IPS-11a (cell line): Measurements from ENCODE around the gene PRKAR2A.
"Not testable (repeated sequence)": the region's sequence is repeated elsewhere in the genome, so short reads cannot be mapped to it uniquely, and the experiment has no call there.

Experiments used
- H3K4me3 ChIP-seq: one replicate; pipeline ENCODE4 v1.5.1; 2013; ENCODE audit warnings: low read depth, low read length, control low read depth

Gene PRKAR2A

GRCh38 chr3:48733752-48734518 is 113.7 kb downstream of the PRKAR2A start:
- H3K4me3 ChIP-seq: not testable (repeated sequence)

GRCh38 chr3:48727511-48727910 is 120.2 kb downstream of the PRKAR2A start:
- H3K4me3 ChIP-seq: no peak overlapping the region

DNA sequence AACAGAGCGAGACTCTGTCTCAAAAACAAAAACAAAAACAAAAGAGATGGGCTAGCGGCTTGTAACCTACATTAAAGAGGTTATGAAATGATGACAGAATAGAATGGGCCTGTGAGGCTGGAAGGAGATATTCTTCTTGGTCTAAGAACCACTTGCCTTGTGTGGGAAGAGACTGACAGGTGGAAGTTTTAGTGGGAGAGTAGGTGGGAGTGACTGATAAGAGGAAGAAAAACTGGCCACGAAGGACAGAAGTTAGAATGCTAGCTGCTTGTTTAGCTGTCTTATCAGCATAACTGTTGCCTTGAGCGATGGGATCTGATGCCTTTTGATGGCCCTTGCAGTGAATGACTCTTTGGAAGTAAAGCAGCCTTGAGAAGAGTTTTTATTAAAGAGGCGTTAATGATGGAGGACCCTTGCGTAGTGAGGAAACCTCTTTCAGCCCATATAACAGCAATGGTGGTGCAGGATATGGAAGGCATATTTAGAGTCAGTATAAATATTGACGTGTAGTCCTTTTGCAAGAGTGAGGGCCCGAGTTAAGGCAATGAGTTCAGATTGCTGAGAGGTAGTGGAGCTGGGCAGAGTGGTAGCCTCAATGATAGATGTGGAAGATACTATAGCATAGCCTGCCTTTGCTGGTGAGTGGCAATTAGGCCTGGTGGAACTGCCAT is 122.4 kb downstream of the PRKAR2A start:
- not testable (repeated sequence) for H3K4me3 ChIP-seq

GRCh38 chr3:48723725-48724124 is 123.9 kb downstream of the PRKAR2A start:
- H3K4me3 ChIP-seq: no peak overlapping the region

DNA sequence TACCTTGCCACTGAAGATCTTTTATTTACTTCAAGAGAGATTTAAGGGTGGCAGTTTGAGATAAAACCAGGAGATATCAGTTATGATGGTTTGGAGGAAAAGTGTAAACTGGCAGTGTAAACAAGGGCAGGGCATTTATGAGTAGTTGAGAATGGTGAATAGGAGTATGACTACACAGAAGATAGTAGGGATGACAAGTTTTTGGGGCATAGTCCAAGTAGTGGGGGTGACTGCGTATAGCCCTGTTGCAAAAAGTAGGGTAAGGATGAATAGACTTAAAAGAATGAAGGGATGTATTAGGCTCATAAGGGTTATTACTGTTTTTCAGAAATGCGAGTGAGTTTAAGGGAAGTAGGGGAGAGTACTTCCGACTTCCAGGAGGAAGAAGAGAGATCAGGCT is 124.4 kb downstream of the PRKAR2A start:
- not testable (repeated sequence) for H3K4me3 ChIP-seq

DNA sequence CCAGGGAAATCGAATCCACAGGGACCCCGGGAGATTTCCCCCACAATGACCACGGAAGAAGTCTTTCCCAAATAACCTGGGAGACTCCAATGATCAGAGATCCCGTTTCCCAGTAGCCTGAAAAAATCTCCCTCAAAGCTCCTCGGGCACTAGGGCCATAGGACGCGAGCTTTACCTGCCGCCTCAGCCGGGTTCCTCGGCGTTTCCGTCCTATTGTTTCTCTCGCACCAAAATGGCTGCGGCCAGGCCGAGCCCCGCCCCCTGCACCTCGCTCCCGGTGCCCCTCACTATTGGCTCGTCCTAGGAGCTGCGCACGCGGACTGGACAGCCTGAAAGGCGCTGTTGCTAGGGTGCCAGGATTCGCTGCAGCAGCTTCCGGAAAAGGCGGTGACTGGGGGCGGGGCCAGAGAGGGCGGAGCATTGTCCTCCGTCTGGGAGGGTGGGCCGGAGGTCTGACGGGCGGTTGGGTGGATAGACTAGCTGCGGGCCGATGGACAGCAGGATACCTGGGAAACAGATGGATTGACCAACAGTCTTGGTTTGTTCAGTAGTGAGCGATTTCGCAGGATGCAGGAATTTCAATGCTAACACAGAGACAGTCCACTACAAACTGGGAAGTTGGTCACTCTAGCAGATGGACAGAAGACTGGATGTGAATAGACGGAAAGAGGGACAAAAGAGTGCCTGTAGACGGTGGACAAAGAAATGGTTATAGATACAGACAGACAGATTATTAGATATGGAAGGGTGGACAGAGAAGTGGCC is 130.5 kb downstream of the PRKAR2A start, which contains the start of gene IP6K2:
TSS of gene IP6K2 (minus strand) at position 240 of the 765 bp plus-strand sequence. CDS start 21,930 bp downstream, outside the sequence.
- peak within 1 kb of the TSS; percentile 95 for H3K4me3 ChIP-seq

GRCh38 chr3:48716508-48716981 is 131.1 kb downstream of the PRKAR2A start:
- peak overlapping the region; percentile 95 for H3K4me3 ChIP-seq

DNA sequence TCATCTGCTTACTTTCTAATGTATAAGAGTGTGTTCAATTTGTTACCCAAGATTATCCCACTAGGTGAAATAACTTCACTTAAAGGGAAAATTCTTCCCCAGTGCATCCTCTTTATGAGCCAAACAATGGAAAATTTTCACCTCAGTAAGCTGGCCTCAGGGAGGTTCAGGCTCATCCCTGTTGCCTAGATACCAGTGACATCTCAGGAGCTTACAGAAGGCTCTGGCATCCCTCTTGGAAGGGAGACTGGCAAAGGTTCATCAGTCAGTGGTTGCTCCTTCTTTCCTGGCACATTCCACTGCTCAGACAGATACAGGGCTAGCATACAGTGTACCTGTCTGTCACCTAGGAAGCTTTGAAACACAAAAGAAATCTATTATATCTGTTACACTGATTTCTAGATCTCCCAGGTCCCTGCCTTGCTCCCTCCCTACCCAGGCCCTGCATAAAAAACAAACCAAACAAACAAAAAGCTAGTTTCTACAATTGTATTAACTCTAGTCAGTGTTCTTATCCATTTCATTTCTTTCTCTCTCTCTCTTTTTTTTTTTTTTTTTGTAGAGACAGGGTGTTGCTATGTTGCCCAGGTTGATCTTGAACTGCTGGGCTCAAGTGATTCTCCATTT is 132.4 kb downstream of the PRKAR2A start:
- no peak overlapping the region for H3K4me3 ChIP-seq

DNA sequence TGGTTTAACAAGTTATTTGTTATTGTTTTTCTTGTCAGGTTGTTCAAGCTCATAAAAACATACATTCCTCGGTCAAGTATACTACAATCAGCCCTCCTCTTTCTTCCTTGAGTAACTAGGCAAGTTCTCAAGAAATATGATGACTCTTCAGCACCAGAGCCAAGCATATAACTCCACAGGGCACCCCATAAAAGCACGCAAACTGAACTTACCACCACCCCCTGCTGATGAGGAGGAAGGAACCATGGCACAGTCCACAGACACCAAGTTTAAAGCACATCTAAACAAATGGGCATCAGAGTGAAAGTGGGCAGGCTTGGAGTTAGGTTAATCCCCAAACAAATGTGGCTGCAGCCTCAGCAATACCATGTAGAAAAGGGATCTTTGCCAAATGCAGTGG is 135.9 kb downstream of the PRKAR2A start:
- no peak overlapping the region for H3K4me3 ChIP-seq

DNA sequence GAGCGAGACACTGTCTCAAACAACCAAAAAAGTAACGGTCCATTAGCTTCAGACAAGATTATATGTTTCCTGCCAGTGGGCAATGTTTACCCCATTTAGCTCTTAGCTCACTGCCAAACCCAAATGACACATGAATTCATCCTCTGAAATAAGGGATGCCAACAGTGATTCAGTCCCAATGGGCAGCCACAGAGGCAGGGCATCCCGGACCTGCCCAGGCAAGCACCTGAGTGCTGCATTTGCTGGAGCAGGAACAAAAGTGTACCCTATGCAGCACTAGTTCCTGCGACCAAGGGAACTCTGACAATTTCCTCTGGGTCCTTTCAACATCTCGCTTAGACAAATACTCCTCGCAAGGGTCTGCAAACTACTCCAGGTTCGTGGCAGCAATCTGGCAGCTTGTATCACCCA is 138.6 kb downstream of the PRKAR2A start:
- no peak overlapping the region for H3K4me3 ChIP-seq

DNA sequence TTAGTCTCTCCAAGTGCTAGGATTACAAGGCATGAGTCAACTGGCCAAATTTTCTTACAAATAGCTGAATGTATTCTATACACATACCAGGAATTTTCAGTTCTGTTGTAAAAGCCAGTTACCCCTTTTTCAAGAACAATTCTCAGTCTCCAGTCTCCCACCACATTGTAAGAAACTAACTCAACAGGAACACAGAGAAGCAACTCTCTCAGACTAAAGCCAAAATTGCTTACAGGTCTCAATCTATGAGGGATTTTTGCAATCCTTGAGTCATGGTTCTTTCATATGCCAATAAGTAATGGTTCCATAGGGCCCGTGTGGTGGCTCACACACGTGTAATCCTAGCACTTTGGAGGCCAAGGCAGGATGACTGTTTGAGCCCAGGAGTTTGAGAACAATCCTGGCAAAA is 139.2 kb downstream of the PRKAR2A start:
- H3K4me3 ChIP-seq: no peak overlapping the region

GRCh38 chr3:48707157-48707556 is 140.5 kb downstream of the PRKAR2A start:
- H3K4me3 ChIP-seq: no peak overlapping the region

GRCh38 chr3:48702320-48702920 is 145.3 kb downstream of the PRKAR2A start:
- no peak overlapping the region for H3K4me3 ChIP-seq

GRCh38 chr3:48700731-48701405 is 146.8 kb downstream of the PRKAR2A start:
- no peak overlapping the region for H3K4me3 ChIP-seq

GRCh38 chr3:48698891-48699290 is 148.8 kb downstream of the PRKAR2A start:
- H3K4me3 ChIP-seq: no peak overlapping the region

DNA sequence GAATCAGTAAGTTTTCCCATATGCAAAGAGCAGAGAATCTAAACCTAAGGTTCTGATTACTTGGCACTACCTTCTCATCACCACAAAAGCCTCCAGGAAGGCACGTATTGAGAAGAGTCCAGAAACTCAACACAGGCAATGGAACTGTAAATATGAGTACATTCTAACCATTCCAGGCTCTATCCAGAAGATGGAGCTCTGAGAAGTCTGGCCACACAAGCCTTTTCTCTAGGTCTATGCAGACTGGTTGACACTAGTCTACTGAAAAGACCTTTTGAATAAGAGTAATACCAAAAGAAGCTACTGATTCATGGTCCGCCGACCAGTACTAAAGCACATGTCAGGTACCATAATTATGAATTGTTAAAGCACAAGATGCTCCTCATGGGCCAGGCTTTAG is 149.7 kb downstream of the PRKAR2A start:
- no peak overlapping the region for H3K4me3 ChIP-seq

DNA sequence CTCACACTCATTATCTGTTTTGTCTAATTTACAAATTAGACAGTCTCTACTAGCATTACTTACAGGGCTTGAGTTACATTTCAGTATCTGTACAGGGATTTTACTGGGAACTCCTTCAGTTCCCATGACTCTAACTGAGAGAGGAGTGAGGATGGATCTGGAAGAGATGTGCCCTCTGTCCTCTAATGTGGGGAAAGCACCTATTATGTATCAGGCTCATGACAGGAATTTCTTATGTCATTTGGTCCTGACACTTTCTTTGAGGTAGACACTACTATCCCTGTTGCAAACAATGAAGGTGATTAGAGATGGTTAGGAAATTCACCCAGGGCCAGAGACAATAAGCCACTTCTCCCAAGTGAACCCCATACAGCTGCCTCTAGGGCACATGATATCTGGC is 151.1 kb downstream of the PRKAR2A start:
- H3K4me3 ChIP-seq: no peak overlapping the region
